ENCODE measurements around the gene LRRC75B.
"Not testable (repeated sequence)": the region's sequence is repeated elsewhere in the genome, so short reads cannot be mapped to it uniquely, and the experiment has no call there.

The LRRC75B gene

DNA sequence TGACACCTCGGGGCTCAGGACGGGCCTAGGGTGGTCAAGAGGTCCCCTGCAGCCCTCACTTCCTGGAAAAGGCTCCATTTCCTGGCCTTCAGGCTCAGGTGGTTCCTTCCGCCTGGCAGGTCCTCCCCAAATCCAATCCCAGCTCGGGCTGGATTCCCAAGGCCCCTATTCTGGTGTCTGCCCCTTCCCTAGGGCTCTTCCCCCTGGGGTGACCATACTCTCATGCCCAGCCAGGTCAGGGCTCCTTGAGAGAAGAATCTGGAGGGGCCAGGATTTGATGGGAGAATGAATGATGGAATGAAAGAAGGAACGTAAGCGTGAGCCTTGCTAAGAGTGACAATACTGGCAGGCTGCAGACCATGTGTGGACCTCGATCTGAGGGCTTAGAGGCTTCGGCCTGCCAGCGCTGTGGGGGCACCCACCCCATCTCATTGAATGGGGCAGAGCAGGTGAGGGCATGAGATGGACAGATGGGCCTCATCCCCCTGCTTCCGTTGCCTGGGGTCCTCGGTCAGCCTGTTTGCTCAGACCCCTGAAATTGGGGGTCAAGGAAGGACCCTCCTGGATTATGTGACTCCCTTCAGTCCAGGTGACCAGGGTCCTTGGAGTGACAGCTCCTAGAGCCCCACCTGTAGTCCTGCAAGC, 9.4 kb upstream of the LRRC75B start:
- DNase-seq, result not testable (repeated sequence)

DNA sequence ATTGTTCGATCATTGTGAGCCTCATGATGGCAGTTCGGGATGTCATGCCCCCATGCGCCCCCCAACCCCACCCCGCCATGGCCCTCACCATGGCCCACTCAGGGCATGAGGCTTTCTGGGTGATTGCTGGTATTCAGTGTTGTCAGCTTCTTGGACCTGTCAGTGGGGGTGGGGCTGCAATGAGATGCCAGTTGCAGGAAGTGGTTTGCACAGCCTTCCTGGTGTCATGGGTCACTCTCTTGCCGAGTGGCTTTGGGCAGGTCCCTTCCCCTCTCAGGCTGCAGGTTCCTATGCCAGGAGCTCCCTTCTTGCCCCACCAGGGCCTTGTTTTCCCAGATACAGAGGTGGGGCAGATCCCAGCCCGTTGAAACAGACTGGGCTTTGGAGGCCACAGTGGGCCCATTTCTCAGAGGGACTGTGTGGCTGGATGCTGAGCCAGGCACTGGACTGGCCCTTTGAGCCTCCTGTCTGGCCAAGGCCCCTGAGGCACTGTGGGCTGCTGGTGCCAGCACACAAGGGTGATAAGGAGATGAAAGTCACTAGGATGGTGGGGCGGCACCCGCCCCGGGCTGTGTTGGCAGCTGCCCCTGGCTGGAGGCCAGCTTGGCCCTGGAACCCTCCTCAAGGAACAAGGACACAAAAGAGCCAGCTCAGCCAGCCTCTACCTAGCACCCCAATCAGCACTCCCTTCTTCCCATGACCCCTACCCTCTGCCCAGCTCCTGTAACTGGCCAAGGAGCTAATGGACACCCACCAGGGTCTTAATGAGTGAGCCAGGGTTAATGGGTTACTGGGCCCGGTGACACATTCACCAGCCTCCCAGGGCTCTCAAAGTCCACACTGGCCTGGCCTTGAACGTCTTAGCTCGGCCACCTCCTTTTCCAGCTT, 8.6 kb upstream of the LRRC75B start:
- DNase-seq, result no peak

DNA sequence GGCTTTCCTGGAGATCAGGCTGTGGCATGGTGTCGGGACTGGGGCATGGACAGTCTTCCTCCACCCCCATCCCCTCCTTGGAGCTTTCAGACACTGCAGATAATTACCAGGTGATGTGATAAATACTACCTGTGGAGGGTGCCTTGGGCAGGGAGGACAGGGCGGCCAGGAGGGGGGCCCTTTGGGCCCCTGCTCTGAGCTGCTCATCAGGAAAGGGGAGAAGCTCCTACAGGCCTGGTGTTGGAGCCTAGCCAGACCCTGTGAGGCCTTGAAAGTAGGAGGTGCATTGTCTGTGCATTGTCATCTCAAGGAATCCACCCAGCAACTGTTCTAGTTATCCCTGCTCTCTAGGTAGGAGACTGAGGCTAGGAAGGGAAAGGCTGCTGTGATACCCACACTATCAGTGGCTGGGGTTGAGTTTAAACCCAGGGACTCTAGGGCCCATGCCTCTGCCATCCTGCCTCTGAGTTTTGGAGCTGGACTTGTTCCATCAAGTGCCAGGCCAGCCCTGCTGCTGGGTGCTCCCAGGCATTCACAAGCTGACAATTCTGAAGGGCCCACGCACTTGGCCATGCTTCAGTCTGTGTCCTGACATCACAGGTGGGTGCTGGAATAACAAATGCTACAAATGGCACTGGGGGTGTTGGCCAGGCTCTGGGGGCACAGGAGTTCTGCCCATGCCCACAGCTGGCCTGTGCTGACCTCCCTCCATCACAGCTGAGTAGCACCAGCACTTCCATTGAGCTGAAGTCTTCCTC, 7.3 kb upstream of the LRRC75B start:
- not testable (repeated sequence) for DNase-seq

DNA sequence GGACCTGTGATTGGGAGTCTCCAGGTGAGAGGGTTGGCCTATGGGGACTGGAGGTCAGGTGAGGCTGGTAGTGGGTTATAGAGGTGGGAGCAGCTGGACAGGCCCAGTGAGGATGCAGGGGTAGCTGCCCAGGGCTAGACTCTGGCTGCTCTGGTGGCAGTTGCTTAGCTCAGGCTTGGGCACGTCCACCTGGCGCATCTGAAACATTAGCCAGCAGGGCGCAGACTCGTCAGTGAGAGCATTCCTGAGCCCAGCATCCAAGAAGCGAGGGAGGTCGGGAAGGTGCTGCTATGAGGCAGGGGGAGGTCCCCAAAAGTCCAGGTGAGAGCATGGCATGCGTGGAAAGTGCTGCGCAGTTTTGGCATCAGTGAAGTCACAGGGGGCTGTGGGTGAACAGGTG, 6.6 kb upstream of the LRRC75B start:
- DNase-seq, result no peak

DNA sequence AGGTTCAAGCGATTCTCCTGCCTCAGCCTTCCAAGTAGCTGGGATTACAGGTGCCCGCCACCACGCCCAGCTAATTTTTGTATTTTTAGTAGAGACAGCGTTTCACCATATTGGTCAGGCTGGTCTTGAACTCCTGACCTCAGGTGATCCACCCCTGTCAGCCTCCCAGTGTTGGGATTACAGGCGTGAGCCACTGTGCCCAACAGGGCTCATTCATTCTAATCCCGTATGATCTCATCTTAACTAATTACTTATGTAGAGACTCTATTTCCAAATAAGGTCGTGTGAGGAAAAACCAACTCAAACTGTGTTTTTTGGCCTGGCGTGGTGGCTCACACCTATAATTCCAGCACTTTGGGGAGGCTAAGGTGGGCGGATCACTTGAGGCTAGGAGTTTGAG, 4.2 kb upstream of the LRRC75B start:
- not testable (repeated sequence) for DNase-seq

DNA sequence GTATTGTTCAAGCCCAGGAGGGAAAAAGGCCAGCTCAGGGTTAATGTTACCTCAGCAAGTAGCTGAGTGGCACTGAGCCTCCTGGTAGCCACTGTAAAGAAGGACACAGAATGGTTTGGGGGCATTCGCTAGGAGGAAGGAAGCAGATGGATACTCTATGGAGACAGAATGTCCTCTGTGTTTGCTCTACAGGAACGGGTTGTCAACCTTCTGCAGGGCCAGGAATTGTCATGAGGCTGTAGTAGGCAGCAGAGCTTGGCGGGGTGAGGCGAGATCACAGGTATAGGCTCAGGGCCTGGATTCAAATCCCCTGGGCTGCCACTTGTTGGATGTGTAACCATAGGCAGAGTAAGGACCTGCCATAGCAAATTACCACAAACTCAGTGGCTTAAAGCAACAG, 3.0 kb upstream of the LRRC75B start:
- no peak for DNase-seq

DNA sequence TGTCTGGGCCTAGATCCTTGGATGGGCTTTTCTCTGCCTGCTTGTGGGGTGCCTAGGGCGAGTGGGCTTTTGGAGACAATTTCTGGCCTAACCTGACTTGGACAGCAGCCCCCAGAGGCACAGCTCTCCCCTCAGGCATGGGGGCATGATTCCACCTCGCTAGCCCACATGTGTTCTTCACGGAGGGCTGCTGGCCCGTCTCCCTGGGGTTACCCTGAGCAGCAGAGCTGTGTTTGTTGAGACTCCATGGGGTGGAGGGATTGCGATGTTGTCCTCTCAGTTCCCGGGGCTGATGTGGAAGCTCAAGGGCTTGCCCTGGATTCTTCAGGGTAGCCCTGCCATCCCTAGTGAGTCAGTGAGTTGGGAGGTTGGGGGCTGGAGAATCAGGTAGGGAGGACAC, 2.4 kb upstream of the LRRC75B start:
- no peak for DNase-seq

DNA sequence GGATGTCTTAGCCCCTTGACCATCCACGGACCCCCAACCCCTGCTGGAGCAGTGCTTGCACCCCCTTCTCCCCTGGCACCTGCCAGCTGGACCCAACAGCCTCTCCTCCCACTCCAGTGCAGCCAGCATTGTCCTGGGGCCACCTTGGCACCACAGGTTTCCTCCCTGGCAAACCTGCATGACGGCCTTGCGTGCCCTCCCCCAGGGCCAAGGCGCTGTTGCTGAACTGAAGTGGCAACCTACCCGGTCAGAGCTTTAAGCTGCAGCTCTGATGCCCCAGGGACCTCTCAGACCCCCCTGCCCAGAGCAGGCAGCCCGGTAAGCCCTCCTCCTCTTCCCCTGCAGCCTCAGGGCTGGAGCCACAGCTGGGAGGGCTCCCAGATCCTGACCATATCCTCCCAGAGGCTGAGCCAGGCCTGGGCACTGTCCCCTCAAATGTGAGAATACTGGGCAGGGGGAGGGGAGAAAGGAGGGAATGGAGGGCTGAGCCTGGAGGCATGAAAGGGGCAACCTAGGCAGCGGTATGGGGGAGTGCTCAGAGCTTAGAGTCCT, 1.8 kb upstream of the LRRC75B start:
- no peak for DNase-seq

DNA sequence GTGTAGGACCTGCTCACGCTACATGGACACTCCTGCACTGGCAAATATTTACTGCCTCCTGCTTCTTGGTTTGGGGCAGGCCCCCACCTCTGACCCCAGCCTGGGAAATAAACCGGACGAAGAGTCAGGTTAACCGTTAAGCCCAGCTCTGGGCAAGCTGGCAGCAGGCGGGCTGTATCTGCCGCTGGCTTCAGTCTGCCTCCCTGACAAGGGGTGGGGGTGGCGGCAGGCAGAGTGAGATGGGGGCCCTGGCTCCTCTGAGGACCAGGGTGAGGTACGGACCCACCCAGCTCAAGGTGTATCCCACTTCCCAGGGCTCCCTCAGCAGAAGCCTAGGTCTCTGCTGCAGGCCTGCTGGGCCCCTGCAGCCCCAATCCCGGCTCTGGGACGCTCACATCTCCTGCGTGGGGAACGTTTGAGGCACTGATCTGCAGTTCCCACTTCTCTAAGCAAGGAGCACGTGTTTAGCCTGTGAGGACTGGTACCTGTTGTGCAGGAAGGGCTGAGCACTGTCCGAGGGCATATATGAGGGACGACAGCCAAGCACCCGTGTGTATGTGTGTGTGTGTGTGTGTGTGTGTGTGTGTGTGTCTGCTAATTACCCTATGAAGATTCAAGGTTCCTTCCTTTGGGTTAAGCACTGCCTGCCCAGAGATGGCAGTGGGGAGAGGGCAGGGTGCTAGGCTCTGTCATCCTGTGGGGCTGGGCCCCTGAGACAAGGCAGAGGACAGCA, 1.1 kb upstream of the LRRC75B start:
- no peak for DNase-seq

DNA sequence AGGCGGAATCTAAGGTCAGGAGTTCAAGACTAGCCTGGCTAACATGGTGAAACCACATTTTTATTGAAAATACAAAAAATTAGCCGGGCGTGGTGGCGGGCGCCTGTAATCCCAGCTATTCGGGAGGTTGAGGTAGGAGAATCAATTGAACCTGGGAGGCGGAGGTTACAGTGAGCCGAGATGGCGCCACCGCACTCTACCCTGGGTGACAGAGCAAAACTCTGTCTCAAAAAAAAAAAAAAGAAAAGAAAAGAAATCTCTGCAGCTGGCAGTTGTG, 624 bp upstream of the LRRC75B start:
- not testable (repeated sequence) for DNase-seq

DNA sequence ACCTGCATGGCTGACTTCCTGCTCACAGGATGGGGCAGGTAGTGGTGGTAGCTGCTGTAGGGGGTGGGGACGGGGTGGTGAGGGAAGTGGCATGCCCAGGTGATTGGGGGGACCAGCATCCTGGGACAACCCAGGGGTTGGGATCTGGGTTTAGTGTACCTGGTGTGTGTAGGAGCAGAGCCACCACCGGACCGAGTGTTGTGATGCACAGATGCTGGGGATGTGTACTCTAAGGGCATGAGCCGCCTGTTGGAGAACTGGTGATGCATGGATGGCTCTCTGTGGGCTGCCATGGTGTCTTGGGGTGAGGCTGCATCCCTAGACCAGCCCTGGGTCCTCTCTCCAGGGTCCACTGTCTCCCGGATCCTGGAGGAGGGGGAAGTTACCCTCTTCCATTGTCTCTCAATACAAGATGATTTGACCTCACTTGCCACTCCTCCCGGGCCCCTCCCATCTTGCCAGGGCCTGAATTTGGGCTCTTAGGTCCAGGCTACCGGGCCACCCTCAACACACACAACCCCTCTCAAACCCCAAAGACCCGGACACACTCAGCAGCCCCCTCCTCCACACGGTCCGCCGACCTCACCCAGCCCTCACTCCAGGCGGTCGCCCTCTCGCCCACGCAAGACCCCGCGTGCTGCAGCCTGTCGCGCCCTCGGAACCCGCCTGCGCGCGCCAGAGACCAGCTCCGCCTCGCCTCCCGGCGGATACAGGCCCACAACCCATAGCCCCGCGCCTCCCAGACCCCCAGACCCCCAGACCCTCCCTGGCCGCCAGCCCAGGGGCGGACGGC, 619 bp downstream of the LRRC75B start:
- DNase-seq, result no peak

DNA sequence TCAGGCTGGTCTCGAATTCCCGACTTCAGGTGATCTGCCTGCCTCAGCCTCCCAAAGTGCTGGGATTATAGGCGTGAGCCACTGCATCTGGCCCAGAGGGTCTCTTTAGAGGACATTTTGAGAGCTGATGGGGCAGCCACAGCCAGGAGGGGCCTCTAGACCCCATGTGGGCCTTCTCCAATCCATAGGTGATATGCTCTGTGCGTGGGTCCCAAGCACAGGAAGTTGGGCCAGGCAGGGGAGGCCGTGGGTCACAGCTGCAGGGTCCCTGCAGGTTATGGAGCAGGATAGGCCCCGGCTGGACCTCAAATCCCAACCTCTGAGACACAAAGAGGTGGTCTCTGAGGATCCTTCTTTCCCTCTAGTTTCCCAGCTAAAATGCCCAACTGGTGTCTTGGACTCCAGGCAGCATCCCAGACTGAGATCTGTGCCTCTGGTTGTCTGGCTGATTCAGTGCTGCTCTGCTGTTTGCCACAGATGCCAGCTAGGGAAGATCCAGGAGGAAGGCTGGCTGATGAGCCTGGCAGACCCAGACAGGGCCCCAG, 1.5 kb downstream of the LRRC75B start:
- DNase-seq, result no peak

DNA sequence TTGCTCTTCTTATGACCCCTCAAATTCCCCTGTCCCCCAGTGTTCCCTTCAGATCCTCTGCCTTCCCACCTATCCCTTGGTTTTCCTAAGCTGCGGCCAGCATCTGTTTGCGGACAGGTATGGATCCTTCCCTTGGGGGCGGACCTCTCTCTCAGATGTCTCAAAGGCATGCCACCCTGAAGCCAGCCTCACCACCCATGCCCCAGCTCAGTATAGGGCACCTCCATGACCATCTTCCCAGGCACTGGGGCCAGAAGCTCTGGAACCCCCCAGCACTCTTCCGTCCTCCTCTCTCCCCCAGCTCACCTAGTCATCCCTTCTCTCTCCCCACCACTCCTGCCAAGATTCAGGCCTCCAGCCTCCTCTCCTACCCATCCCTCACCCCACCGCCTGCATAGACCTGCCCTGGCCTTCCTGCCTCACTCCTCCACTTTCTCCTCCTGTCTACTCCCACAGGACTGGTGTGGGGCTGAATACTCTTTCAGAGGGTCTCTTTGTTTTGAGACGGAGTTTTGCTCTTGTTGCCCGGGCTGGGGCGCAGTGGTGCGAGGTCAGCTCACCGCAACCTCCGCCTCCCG, 2.2 kb downstream of the LRRC75B start:
- no peak for DNase-seq

DNA sequence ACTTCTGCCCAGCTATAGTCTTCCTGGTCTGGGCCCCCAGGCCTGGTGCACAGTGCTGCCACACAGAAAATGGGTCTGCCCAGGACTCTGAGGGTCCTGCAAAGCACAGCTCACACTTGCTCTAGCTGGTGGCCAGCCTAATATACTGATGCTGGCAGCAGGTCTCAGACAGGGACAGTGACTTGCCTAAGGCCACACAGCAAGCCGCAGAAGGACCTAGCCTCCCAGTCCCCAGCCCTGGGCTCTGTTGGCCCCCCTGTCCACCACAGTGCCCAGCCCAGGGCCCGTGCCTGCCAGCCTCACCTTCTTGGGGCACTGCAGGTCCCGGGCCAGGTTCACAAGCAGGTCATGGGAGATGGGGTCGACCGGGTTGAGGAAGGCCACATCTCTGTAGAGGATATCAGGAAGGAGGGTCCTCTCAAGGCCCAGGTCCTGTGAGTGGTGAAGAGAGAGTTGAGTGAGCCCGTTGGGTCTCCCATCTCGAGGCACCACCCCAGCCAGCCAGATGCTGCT, 3.3 kb downstream of the LRRC75B start:
- DNase-seq, result no peak

DNA sequence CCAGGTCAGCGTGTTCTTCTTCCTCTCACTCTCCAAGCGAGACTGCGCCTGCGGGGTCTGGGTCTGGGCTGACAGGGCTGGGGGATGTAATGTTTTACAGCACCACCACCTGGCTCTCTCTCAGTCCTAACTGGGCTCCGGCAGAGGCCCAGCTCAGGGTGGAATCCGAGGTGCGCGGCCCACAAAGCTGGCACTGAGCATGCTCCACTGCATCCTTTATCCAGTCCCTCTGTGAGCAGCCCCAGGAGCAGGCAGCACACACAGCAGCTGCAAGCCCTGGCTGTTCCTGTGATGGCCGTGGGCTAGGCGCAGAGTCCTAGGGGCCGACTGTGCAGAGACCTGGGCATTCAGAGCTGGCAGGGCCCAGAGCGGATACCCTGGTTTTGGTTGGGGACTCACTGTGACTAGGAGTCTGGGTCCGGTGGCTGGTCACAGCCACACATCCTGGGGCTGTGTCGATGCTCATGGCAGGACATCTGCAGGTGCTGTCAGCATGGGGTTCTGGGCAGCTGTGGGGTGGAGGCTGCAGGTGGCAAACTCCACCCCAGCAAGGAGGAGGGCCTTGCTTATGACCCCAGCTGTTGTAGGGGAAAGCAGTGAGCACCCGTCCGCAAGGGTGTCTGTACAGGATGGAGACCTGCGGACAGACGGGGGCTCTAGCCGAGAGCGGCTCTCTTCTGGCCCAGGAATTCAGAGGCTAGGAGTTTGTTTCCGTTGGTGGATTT, 4.0 kb downstream of the LRRC75B start:
- no peak for DNase-seq

DNA sequence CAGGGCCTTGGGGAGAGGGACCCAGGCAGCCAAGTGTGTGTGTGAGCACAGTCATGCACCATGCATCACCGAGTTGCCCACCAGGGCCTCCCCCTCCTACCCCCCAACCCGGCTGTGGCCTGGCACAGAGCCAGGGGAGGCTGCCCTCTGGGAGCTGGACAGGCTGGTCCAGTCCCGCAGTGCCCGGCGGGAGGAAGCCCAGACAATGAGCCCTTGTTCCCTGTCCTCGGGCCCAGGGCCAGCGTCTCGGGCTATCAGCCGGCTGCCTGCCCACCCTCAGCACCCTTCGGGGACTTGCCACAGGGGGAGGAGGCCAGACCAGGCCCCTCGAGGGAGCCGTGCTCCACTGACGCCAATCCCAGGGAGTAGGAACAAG, 4.5 kb downstream of the LRRC75B start:
- no peak for DNase-seq

DNA sequence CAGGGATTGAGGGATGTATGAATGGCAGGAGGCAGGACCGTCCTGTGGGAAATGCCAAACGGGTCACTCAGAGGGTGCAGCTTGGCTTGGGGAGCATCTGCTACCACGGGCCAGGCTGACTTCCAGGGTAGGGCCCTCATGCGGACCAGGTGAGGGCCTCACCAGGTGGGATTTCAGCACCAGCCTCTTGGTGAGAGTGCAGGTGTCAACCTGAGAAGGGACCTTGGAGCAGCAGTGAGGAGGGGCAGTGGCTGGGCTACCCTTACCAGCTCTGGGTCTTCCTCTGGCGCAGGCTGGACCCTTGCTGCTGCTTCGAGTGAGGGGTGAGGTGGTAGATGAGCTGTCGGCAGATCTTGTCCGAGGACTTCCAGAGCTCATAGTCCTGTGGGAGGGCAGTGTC, 4.9 kb downstream of the LRRC75B start:
- DNase-seq, result no peak

DNA sequence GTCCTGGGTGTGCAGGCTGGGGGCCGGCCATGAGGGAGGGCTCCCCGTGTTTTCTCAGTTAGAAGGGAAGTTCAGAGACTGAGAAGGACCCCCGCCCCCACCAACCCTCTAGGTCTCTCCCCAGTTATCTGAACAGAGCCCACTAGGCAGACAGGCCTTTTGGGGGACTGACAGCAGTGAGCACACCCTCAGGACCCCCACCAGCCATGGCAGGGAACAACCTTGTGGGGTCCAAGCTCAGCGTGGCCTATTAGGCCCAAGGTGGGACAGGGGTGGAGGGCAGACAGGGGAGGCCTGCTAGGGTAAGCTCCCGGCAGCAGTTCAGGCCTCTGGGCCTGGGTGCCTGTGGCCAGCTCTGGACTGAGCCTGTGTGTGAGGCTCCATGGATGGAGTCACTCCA, 5.6 kb downstream of the LRRC75B start:
- no peak for DNase-seq

DNA sequence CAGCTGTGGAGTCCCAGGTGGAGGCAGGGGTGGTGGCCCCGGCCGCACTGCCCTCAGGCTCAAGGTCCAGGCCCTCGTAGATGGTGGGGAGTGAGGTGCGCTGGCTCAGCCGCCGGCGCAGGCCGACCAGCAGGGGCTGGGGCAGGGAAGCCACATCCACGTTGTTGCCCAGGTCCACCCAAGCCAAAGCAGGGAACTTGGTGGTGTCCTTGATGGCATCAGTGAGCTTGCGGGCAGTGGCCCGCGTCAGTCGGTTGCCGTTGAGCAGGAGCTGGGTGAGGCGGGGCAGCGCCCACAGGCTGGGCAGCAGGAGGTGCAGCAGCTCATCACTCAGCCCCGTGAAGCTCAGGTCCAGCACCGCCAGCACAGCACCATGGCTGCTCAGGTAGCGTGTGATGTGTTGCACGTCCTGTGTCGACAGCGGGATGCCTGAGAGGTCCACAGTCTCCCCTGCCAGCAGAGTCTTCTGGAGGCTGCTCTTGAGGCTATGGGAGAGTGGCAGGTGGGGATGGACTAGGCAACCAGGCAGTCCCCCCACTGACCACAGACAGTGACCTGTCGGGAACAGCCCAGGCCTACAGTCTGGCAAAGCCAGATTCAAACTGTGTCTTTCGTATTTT, 6.8 kb downstream of the LRRC75B start:
- DNase-seq, result no peak

DNA sequence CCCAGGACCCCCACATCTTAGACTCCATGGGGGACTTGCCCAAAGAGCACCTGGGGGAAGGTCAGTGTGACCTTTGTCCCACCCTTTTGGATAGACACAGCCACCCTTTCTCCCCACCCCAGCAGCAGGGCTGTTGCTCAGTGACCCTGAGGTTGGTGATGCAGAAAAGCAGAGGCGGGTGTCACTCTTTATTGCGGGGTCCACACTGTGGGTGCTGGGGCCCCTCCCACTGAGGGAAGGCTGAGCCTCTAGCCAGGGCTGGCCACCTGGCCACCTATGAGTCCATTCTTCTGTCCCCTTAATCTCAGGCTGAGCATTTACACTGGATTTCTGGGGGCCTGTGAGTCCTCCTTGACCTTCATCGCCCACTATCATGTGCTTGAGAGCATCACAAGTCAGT, 7.4 kb downstream of the LRRC75B start:
- no peak for DNase-seq

Measured in COR-L47 (cell line).